ENCODE measurements around the gene WBP2NL.

DNA sequence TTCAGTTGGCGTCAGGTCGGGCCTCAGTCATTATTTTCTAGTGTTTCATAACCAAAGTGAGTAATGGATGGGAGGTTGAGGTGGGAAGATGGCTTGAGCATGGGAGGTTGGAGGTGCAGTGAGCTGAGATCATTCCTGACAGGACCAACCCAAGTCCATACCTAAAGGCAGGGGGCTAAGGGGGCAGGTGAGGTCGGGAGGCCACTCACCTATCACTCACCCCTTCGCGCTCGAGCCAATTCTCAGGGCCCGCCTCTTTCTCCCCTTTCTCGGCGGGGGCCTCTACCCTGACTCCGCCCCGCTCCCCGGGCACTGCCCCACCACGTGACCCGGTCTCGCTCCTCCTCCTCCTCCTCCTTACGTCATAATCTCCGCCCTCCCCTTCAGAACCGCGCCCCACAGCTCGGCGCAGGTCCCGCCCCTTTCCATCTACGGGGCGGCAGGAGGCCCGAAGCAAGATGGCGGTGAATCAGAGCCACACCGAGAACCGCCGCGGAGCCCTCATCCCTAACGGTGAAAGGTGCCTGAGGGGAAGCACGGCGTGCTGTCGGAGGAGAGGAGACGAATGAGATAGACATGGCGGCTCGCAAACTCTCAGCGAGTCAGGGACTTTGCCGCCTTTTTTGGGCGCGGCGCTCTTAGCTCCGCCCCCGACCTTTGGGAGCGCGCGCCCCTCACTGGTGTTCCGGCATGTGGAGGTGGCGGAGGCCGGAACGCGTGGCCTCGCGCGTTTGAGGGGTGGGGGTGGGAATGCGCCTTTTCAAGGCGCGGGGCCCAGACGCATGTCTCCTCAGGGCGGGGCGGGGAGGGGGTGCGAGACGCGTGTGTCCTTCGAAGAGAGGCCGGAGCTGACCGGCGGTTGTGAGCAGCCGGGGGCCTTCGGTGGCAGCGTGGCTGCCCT is at the start of gene WBP2NL:
- TF ChIP-seq, protein P1, sequence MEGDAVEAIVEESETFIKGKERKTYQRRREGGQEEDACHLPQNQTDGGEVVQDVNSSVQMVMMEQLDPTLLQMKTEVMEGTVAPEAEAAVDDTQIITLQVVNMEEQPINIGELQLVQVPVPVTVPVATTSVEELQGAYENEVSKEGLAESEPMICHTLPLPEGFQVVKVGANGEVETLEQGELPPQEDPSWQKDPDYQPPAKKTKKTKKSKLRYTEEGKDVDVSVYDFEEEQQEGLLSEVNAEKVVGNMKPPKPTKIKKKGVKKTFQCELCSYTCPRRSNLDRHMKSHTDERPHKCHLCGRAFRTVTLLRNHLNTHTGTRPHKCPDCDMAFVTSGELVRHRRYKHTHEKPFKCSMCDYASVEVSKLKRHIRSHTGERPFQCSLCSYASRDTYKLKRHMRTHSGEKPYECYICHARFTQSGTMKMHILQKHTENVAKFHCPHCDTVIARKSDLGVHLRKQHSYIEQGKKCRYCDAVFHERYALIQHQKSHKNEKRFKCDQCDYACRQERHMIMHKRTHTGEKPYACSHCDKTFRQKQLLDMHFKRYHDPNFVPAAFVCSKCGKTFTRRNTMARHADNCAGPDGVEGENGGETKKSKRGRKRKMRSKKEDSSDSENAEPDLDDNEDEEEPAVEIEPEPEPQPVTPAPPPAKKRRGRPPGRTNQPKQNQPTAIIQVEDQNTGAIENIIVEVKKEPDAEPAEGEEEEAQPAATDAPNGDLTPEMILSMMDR (IDR thresholded peaks at IDR 0.05) = no peak
- no peak for TF ChIP-seq POLR2A (IDR thresholded peaks at IDR 0.05; ENCODE audit: low read depth)
- no peak for TF ChIP-seq EP300 (IDR thresholded peaks at IDR 0.05)
- TF ChIP-seq POLR2AphosphoS5 (IDR thresholded peaks at IDR 0.05) = peak; percentile 74 to 77
